PC-9 (cell line): ENCODE measurements around the gene ZMYM4.
A peak's percentile ranks its signal among the peaks of the same experiment; 100 is the strongest.

ENCODE experiments used
- EZH2 ChIP-seq: fragments of 200-600 bp; sonication (generic); IDR thresholded peaks from 2 replicates; pipeline ENCODE4 v1.8.0; 2017; ENCODE audit warnings: antibody characterized with exemption, low read depth
- TF ChIP-seq, protein P1 (sequence below): fragments of 200-600 bp; sonication (generic); conservative IDR thresholded peaks from 2 replicates; pipeline ENCODE4 v1.6.1; 2017; ENCODE audit warnings: mixed run types, antibody characterized with exemption, mild to moderate bottlenecking, moderate library complexity

DNA sequence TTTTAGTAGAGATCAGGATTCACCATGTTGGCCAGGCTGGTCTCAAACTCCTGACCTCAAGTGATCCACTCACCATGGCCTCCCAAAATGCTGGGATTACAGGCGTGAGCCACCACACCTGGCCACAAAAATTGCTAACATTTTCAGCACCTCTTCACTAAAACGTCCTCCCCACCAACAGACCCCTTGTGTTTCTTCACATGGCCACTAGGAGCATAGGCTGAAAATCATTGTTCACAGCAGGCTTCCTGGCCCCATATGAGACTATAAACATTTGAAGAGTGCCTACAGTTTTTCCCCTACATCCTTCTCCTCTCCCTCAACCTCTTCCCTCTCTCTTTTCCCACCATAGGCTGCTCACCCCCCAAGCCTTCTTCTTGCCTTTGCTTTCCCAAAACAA lies 47.5 kb upstream of the ZMYM4 start:
- TF ChIP-seq, protein P1, sequence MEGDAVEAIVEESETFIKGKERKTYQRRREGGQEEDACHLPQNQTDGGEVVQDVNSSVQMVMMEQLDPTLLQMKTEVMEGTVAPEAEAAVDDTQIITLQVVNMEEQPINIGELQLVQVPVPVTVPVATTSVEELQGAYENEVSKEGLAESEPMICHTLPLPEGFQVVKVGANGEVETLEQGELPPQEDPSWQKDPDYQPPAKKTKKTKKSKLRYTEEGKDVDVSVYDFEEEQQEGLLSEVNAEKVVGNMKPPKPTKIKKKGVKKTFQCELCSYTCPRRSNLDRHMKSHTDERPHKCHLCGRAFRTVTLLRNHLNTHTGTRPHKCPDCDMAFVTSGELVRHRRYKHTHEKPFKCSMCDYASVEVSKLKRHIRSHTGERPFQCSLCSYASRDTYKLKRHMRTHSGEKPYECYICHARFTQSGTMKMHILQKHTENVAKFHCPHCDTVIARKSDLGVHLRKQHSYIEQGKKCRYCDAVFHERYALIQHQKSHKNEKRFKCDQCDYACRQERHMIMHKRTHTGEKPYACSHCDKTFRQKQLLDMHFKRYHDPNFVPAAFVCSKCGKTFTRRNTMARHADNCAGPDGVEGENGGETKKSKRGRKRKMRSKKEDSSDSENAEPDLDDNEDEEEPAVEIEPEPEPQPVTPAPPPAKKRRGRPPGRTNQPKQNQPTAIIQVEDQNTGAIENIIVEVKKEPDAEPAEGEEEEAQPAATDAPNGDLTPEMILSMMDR: peak; percentile 62
- TF ChIP-seq EZH2: no peak
